Activated CD4-positive, alpha-beta T cell treated with anti-CD3 and anti-CD28 coated beads, Interleukin-2, Interleukin-4, amounts not matched to agents 100 ng/mL and 50 ng/mL, durations not matched to agents 16 hours and 8 hours (primary cell): ENCODE data around the gene ADCYAP1R1.

ENCODE experiments used
- DNase-seq: peaks from one replicate; pipeline ENCODE4 v3.0.0-alpha.2; 2020; ENCODE audit warnings: low spot score

The ADCYAP1R1 gene

DNA sequence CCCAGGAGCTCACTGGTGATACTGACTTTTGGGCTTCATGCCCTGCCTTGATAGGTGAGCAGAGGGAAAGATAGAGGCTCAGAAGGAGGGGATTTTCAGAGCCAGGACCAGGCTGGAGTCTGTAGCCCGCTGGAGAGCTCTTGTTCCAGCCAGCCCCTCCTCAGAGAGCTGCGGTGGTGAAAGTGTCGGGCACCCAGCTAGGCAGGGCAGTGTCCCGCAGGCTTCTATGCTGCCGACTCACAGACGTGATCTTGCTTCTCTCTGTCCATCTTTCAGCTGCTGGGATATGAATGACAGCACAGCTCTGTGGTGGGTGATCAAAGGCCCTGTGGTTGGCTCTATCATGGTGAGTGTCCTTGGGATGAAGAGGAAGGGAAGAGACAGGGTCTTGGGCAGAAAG, 35.2 kb downstream of the ADCYAP1R1 start:
- no peak for DNase-seq

DNA sequence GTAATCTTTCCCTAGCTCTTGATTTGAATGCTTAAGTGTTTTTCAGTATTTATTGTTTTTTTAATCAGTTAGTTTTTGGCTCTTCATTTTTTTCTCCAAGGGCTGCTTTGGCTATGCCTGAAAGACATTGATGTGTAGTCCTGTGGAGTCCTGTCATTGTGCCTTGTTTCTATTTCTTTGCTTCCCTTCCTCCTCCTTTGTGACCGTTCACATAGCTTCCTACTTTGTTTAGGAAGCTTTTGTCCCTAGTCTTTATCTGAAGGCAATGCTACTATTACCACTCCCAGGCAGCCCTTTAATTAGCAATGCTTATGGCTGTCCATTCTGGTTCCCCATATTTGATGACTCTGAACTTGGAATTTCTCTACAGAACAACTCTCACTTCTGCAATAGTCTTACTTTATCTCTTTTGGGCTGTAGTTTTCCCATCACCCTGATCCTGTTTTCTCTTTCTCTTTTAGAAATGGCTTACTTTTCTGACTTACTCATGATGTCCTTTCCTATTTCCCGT, 39.9 kb downstream of the ADCYAP1R1 start:
- no peak for DNase-seq

DNA sequence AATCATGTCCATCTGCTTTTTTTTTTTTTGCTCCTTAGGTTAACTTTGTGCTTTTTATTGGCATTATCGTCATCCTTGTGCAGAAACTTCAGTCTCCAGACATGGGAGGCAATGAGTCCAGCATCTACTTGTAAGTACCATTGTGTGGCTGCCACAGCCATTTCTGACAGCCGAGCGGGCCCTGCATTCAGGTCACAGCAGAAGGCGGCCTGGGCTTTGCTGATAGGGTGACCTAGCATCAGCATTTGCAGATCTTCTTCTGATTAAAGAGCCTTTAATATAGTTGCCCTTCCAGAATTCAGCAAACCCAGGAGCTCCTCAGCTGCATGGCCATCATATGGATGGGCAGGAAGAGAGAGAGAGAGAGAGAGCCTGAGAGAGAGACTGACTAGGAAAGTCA, 40.5 kb downstream of the ADCYAP1R1 start:
- no peak for DNase-seq

DNA sequence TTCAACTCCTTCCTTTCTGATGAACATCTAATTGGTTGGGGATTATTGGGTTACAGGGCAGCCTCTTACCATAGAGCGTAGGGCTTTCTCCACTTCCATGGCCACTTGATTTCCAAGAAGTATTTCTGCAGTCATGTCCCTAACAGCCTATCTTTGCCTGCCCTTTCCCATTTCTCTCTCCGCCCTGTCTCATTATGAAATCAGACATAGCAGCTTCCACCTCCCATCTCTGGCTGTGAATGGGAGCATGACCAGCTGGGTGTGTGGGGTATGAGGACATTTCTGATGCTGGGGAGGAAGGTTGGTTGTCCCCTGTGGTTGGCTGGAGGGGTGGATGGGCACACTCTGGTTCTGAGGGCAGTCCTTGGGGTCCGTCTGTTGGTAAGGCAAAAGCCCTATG, 41.2 kb downstream of the ADCYAP1R1 start:
- DNase-seq, result no peak

DNA sequence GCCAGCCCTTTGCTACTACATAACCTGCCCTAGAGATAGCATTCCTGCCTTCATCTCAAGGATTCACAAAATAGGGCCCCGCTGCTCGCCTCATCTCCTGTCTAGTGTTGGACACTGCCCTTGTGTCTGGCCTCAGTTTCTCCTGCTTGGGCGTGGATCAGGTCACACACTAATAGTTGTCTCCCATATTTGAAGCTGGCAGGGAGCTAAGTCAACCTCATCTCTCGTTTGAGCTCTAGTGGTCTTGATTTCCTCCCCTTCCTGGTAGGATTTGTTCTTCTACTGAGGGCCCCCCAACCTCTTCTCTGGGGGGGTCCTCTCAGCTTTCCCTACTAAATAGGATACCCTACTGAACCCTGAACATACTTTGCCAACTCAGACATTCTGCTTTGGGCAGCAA, 42.2 kb downstream of the ADCYAP1R1 start:
- no peak for DNase-seq

DNA sequence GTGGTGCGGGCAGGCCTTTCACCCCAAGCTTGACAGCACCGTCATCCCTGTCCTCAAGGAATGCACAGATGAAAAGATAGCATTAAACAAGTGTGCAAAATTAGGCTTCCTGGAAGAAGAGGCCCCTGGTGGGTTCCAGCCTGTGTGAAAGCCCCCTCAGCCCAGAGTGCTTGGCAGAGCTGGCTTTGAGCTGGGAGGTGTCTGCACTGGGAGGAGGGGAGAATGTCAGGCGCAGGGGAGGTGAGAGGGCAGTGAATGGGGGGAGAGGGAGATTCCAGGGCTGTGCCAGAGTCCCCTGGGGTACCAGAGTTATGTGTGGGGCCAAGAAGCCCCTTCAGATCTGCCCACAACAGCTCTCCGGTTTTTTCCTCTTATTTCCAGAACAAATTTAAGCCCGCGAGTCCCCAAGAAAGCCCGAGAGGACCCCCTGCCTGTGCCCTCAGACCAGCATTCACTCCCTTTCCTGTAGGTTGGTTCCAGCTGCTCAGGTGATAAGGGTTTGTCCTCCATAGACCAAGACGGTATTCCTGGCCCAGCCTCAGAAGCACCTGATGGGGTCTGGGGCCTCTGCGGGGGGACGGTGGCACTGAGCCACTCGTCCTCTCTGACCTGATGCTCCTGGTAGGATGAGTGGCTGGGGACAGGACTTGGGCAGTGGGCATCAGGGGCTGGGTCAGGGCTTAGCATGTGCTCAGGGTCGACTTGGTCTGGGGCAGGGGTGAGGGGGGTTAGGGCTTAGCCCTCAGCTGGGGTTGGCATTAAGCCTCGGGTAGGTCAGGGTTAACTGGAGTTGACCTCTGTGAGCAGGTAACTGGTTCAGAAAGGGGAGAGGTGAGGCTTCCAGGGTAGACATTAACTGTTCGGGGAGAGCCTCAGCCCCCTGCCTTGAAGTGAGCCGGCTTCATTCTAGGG, 43.4 kb downstream of the ADCYAP1R1 start:
- no peak for DNase-seq

DNA sequence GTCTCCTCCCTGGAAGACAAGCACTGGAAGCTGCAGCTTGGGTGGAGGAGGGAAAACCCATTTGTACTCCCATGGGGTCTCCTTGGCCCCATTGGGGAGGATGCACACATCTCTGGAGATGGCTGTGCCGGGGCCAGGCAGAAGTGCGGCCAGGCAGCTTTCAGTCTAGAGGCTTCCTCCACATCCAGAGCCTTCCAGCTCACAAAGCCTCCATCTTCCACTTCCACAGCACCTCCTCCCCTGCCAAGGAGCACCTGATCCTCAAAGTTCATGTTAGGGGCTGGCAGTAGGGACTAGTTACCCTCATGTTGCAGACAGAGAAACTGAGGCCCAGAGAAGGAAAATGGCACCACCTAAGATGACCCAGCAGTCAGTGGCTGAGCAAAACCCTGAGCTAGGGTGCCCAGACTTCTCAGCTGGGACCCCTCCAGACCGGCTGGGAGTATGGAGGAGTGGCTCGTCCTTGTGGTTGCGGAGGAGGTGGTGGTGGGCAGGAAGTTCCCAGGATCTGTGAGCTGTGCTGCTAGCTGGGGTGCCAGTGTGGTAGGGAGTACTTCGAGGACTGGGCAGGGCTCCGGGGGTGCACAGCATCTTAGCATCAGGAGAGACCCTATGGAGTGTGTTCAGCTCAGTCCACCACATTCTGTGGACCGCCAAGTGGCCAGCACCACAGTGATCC, 44.2 kb downstream of the ADCYAP1R1 start:
- no peak for DNase-seq

DNA sequence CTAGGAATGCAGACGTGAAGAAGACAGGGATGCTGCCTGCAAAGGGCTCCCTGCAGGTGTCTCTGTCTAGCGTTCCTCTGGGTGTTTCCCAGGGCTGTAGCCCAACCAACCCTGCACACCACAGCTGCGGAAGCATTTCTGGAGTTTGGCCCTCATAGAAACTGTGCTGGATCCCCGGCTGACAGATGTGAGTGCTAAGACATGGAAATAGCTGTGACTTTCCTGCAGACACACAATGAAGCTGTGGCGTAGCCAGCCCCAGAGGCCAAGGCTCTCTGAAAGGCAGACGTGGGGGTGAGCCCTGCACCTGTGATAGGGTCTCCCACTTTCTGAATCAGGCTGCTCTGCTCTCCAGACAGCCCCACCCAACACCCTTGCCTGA, 44.8 kb downstream of the ADCYAP1R1 start:
- no peak for DNase-seq

DNA sequence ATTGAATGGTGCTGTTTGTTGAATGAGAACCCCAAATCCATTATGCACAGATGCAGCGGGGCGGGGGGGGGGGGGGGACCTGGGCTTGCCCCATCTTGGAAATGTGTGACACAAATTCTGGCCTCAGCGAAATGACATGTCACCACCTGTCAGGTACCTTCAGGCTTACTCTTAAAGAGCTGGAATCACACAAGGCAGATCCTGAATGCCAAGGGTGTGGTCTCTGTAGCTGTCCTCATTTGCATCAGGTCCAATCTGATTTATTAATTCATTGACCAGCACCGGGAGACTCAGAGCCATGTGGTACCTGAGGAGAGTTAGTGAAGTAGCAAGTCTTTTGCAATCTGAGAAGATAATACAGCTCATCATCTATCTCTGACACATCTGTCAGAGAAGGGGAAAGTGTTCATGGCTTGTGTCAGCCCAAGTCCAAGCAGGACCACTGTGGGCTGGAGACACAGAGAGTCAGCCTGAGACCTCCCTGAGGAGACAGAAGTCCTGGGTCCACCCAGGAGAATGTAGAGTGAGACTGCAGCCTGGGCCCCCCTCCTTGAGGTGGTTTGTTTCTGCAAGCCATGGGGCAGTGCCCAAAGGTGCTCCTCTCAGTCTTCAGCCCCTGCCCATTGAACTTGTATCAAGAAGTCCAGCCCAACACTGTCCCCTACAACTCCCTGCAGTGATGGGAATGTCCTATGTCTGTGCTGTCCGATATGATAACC, 46.7 kb downstream of the ADCYAP1R1 start:
- DNase-seq, result no peak

DNA sequence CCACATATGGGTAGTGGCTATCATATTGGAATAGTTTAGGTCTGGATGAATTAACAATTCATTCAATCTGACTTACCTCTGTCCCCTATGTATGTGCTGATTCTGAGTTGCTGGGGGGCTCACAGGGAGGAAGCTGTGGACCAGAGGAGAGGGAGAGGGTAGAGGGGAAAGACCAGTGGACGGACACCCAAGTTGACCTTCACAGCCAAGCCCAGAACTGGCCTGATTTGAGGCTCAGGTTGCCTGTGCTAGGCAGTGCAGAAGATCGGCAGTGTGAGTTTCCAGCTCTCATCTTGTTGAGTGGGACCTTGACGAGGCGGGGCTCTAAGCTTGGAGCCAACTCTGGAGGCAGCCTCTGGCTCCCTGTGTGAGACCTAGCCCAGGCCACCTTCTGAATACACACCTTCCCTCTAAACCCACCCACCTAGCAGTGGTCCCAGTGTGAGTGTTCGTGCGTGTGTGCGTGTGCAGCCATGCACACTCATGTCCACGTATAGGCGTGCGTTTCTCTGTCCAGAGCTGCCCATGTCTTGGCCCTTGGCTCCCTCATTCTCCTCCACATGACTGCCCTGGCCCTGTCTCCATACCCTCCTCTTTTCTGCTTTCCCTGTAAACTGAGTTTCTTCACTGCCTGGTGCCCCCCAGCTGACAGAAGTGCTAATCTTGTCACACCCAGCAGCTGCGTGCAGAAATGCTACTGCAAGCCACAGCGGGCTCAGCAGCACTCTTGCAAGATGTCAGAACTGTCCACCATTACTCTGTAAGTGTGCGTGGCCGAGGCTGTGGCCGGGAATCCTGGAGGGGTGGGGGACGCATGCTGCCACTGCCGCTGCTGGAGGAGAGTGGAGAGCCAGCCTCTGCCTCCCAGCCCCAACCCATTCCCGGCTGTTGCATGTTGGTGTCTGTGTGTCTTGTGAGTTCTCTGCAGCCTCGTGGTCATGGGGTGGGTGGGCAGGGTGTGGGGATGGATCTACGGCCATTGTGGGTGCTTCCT, 47.6 kb downstream of the ADCYAP1R1 start:
- DNase-seq, result no peak

DNA sequence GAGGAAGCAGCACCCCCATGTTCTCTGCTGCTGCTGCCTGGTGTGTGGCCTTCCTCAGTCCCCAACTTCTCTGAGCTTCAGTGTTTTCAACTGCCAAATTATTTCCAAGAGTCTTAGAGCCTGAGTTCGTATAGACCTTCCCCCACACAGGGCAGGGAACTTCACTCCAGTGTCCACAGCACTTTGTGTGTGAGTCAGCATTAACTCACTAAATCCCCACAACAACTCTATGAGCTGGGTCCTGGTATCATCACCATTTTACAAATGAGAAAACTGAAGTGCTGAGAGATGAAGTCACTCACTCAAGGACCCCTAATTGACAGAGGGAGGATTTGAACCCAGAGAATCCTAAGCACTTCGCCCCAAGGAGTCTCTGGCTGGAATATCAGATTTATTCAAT, 48.3 kb downstream of the ADCYAP1R1 start:
- DNase-seq, result no peak

DNA sequence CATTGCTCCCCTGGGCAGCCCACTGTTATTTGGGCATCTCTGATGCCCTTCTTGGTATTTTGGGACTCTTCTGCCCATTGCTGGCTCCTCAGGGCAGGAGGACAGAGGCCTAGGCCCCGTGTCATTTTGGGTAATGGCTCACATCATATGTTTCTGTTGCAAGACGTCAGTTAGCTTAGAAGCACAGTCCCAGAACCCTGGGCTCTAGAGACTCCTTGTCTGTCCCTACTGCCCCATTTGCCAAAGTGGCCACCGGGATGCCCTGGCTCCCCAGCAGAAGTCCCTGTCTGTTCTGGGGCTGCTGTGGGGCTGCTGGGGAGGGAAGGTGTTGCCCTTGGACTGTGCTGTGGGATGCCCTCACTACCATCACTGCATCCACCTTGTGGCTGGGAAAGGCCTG, 48.8 kb downstream of the ADCYAP1R1 start:
- no peak for DNase-seq

DNA sequence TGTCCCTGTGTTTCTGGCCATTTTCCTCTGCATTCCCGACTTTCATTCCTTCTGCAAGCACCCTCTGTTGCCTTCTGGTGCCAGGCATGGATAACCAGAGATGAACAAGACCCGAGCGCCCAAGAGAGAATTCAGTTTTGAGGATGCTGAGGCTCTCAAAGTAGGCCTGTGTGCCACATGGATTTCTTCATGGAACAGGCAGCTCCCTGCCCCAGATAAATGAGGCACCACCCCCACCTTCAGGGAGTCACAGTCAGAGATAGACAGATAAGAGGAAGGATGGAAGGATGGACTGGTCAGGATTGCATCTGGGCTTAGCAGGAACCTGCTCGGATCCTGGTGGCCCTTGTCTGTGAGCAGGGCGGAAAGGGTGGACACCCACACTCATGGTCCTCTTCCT, 49.4 kb downstream of the ADCYAP1R1 start:
- DNase-seq, result no peak

DNA sequence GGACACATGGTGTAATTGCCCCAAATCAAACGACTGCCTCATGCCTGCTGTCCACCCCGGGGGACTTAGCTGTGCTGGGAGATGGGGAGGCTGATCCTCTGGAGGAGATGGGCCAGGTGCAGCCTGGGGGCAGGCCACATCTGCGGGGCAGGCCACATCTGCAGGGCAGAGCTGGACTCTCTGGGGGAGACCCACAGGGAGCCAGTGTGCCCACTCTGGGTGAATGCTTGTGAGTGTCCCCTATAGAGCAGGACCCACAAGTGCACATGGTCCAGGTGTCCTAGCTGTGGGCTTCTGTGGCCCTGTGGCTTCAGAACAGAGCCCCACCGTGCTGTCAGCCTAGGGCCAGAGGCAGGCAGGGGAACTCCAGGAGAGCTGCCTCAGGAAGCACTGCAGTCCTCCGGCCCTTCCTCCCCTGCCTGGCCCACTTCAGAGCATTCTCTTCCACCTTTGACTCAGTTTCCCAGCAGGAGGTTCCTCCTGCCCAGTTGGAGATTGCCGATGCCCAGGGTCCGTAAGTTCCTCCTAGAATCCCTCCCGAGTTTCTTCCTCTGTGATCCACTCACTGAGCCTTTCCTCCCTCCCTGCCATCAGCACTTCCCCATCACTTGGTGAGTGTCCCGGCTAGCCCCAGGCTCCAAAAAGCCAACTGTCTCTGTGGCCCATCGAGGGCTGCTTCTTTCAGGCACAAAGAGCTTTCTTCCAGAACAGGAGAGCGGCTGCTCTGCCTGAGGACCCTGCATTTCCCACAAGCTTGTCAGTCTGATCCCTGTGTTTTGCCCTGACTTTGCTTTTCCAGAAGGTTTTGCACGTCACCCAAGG, 50.3 kb downstream of the ADCYAP1R1 start:
- no peak for DNase-seq

DNA sequence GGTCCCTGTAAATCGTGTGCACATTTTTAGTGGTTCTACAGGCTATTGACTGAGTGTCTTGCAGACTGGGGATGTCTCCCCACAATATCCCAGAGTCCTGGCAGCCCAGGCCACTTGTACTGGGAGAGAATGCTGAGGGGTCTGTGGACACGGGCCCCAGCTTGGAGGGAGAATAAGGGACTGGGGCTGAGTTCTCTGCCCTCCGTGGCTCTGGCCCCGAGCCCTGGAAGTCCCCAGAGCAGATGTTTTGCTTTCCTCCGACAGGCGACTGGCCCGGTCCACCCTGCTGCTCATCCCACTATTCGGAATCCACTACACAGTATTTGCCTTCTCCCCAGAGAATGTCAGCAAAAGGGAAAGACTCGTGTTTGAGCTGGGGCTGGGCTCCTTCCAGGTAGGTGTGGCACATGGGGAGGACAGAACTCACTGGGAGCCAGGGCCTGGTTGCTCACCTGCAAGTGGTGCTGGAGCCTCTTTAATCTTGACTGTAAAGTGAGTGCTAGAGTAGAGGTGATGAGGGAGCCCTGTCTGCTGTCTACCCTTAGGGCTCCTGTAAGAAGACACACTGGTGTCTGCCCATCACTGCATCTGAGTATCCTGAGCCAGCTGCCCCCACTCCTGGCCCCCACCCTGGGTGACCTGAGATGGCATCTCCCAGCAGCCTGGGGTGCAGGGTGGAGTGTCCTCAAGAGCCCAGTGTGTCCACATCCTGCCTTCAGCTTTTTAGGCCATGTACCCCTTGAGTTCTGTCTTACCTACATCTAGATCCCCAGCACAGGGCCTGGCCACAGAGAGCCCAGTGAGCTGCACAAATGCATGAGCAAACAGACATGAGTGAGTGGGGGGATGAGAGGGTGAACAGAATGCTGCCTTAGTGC, 51.1 kb downstream of the ADCYAP1R1 start:
- no peak for DNase-seq

DNA sequence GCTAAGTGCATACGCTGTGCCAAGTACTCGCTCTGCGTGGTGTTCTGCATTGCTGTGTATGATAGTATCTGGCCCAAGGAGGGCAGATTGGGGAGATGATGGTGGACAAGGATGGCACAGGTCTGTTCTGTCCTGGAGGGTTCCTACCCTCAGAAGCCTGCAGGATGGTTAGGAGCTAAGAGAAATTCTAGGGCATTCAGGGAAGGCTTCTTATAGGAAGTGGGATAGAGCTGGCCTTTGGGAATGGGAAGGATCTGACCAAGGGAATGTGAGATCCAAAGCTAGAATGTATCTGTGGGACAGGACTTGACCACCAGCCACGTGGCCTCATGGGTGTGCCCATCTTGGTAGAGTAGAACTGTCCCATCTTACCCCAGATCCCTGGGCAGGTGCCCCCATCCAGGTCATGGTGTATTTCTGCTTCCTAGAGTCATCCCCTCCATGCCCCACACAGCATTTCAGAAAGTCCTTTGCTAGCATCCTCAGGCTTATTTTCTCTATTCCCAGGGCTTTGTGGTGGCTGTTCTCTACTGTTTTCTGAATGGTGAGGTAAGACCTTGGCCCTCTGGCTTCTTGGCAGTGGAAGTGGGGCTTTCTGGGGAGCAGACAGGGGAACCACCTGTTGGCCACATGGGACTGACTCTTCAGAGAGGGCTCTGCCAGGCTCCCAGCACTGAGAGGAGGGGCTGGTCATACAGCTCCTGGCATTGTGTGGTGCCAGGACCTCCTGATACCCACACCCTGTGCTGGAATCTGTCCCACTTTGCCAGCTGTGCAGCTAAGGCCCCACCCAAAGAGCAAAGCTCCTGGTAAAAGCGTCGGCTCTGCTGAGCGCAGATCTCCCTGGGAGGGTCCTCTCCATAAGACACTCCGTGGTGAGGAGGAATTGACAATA, 52.5 kb downstream of the ADCYAP1R1 start:
- no peak for DNase-seq

DNA sequence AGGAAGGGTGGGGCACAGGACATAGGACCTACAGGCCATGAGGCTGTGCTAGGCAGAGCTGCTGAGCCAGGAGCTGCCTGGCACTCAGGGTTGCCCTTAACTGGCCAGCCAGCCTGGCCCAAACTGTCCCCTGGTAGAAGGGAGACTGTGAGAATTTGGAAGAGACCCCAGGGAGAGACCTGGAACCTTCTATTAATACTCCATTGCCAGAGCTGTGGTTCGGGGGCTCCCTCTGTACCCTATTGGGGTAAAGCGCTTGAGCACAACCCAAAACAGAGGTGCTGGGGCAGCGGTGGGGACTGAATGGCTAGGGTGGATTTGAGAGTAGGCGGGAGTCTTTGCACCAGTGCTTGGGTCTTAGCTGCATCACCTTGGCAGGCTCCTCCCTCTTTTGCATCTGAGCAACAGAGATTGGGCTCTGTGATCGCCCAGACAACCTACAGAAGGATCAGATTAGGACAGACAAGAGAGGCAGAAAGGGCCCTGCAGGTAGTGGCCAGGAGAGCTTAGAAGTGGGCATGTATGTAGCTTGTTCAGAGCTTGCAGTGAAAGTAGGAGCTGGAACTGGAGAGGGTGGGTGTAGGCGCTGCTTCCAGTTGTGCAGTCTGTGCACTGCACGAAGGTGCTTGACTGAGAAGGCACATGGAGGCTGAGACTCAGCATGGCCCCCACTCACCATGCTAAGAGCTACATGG, 53.3 kb downstream of the ADCYAP1R1 start:
- no peak for DNase-seq
